ENCODE results near the gene RDH12. TPM values are rescaled to one million over a fixed set of nuclear protein-coding genes. Genes with fewer than 3 reads are reported as not detected.
A peak's percentile ranks its signal among the peaks of the same experiment; 100 is the strongest.
"Not testable (repeated sequence)": the region's sequence is repeated elsewhere in the genome, so short reads cannot be mapped to it uniquely, and the experiment has no call there.

RDH12 gene
- not detected for polyA plus RNA-seq (2012; ENCODE audit: insufficient read depth, insufficient read length)

DNA sequence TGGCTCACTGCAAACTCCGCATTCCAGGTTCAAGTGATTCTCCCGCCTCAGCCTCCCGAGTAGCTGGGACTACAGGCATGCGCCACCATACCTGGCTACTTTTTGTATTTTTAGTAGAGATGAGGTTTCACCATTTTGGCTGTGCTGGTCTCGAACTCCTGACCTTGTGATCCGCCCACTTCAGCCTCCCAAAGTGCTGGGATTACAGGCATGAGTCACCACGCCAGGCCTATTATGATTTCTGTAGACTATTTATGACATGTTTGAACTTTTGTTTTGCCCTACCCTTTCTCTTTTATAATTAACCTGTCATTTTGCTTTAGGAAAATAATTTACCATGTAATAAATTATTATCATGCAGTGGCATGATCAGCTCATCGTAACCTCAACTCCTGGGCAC, at the start of gene RDH12:
RDH12 (plus strand) TSS at position 395 of the 400 bp plus-strand sequence. CDS start 20,757 bp downstream, outside the sequence.
- H3K4me3 ChIP-seq (ENCODE audit: low read length); DNase-seq (ENCODE audit: low read depth, low spot score): not testable (repeated sequence)

GRCh38 chr14:67652189-67652588, 49.5 kb upstream of the RDH12 start:
- DNase-seq (ENCODE audit: low read depth, low spot score): no peak
- H3K4me3 ChIP-seq (ENCODE audit: low read length): no peak overlapping the region

DNA sequence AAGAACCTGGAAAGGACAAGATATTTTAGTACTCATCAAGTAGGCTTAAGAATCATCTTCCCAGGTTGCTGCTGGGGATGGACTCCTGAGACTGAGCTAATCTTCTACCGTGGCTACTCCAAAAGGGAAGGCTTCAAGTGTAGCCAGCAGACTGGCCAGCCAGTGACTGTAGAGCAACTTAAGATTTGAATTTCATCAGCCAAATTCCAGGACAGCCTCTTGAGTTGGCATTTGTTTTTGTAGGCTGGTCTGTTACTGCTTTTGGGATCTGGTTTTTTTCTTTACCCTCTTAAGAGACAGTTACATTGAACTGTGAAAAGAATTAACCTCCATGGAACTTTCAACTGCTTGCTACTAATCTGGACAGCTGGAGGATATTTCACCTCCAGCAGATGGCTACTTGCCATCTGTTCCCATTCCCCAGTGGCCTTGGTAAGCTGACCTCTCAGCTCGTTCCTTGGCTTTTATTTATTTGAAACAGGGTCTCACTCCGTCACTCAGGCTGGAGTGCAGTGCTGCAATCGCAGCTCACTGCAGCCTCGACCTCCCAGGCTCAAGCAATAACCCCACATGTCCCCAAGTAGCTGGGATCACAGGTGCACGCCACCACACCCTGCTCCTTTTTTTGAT, 47.9 kb upstream of the RDH12 start:
- no peak overlapping the region for H3K4me3 ChIP-seq (ENCODE audit: low read length)
- DNase-seq (ENCODE audit: low read depth, low spot score): no peak

GRCh38 chr14:67663633-67664032, 38.1 kb upstream of the RDH12 start:
- no peak overlapping the region for H3K4me3 ChIP-seq (ENCODE audit: low read length)
- no peak for DNase-seq (ENCODE audit: low read depth, low spot score)

- DNase-seq (ENCODE audit: low read depth, low spot score): no peak
- no peak overlapping the region for H3K4me3 ChIP-seq (ENCODE audit: low read length)
Observed at GRCh38 chr14:67665868-67666267, 35.8 kb upstream of the RDH12 start.

- no peak overlapping the region for H3K4me3 ChIP-seq (ENCODE audit: low read length)
- DNase-seq (ENCODE audit: low read depth, low spot score): peak; percentile 59
Observed at GRCh38 chr14:67666750-67667449, 34.8 kb upstream of the RDH12 start.

GRCh38 chr14:67668559-67668958, 33.1 kb upstream of the RDH12 start:
- DNase-seq (ENCODE audit: low read depth, low spot score): no peak
- H3K4me3 ChIP-seq (ENCODE audit: low read length): no peak overlapping the region

- H3K4me3 ChIP-seq (ENCODE audit: low read length): peak overlapping the region; percentile 77
Observed at GRCh38 chr14:67673451-67673850, 28.2 kb upstream of the RDH12 start.

GRCh38 chr14:67674139-67674479, 27.6 kb upstream of the RDH12 start:
- H3K4me3 ChIP-seq (ENCODE audit: low read length): peak overlapping the region; percentile 77
- DNase-seq (ENCODE audit: low read depth, low spot score): no peak

More at GRCh38 chr14:67673451-67673850, 28.2 kb upstream of the RDH12 start:
- no peak for DNase-seq (ENCODE audit: low read depth, low spot score)

DNA sequence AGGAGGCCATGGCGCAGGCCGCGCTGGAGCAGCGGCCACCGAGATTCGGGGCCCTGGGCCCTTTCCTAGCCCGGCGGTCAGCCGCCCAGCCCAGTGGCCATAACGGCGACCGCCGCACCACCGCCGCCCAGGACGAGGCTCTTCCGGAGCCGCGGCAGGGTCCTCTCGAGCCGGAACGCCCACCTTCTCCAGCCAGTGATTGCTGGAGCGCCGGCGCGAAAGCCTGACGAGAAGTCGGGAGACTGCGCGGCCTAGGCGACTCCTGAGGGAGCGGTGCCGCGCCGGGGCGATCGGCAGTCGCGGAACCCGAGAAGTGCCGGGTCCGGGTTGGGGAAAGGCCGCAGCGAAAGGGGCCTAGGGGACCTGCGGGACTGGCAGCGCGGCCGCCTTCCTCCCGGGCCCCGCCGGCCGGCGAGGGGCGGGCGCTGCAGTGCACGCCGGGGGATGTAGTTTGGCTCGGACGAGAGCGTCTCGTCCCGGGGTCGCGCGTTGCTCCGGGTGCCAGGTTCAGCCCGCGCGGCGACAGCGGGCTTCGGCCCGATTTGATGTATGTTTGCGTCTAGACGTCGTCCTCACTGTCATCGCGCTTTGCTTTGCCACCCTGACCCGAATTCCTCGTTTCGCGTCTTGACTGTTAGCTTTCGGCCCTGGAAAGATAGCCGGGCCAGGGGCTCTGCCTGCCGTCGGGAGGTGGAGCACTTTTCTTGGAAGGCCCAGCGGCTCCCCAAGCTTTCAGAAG, 27.0 kb upstream of the RDH12 start, which contains the start of gene VTI1B:
VTI1B (minus strand) TSS at position 153 of the 739 bp plus-strand sequence; CDS start at position 10, 143 bp downstream.
- H3K4me3 ChIP-seq (ENCODE audit: low read length): peak within 1 kb of the TSS; percentile 77
- DNase-seq (ENCODE audit: low read depth, low spot score): peak; percentile 46

DNA sequence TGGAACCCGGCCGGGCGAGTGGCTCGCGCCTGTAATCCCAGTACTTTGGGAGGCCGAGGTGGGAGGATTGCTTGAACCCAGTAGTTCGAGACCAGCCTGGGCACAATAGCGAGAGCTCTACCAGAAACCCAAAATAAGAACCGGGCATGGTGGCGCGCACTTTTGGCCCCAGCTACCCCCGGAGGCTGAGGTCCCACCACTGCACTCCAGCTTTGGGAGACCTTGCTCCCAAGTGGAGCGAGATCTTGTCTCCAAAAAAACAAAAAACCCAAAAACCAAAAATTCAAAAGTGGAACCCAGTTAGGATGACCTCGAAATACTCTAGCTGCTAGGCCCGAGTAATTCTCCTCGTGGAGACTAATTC, 26.5 kb upstream of the RDH12 start:
- peak overlapping the region; percentile 77 for H3K4me3 ChIP-seq (ENCODE audit: low read length)
- no peak for DNase-seq (ENCODE audit: low read depth, low spot score)

DNA sequence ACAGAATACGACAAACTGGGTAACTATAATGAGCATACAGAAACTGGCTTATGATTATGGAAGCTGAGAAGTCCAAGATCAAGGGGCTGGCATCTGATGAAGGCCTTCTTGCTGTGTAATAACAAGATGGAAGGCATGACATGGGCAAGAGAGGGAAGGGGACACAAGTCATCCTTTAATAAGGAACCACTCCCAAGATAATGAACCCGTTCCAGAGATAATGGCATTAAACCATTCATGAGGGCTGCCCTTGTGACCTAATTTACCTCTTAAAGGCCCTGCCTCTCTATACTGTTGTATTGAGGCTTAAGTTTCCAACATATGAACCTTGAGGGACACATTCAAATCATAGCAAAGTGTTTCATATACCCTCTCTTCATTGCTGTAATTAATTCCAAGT, 22.7 kb upstream of the RDH12 start:
- DNase-seq (ENCODE audit: low read depth, low spot score): no peak

GRCh38 chr14:67680121-67680602, 21.5 kb upstream of the RDH12 start:
- no peak overlapping the region for H3K4me3 ChIP-seq (ENCODE audit: low read length)
- DNase-seq (ENCODE audit: low read depth, low spot score): no peak

More for the DNA sequence above, 22.7 kb upstream of the RDH12 start:
- no peak overlapping the region for H3K4me3 ChIP-seq (ENCODE audit: low read length)

GRCh38 chr14:67680941-67681340, 20.7 kb upstream of the RDH12 start:
- no peak for DNase-seq (ENCODE audit: low read depth, low spot score)
- no peak overlapping the region for H3K4me3 ChIP-seq (ENCODE audit: low read length)

GRCh38 chr14:67683842-67684241, 17.8 kb upstream of the RDH12 start:
- no peak for DNase-seq (ENCODE audit: low read depth, low spot score)

DNA sequence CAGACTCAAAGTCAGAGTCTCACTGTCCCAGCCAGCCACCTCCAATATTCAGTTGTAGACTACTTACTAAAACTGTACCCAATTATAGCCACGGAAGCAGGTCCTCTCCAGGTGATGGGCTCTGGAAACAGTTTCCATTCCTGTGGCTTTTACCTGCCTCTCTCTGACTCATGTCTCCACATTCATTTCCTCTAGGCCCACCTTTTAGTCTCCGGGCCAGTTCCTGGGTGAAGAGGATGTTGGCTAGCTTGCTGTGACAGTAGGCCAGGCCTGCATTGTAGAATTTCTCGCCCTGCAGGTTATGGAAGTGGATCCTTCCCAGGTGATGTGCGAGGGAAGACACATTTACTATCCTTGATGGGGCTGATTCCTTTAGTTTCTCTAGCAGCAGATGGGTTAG, 11.7 kb upstream of the RDH12 start:
- DNase-seq (ENCODE audit: low read depth, low spot score): no peak
- no peak overlapping the region for H3K4me3 ChIP-seq (ENCODE audit: low read length)

More at GRCh38 chr14:67683842-67684241, 17.8 kb upstream of the RDH12 start:
- H3K4me3 ChIP-seq (ENCODE audit: low read length): no peak overlapping the region

DNA sequence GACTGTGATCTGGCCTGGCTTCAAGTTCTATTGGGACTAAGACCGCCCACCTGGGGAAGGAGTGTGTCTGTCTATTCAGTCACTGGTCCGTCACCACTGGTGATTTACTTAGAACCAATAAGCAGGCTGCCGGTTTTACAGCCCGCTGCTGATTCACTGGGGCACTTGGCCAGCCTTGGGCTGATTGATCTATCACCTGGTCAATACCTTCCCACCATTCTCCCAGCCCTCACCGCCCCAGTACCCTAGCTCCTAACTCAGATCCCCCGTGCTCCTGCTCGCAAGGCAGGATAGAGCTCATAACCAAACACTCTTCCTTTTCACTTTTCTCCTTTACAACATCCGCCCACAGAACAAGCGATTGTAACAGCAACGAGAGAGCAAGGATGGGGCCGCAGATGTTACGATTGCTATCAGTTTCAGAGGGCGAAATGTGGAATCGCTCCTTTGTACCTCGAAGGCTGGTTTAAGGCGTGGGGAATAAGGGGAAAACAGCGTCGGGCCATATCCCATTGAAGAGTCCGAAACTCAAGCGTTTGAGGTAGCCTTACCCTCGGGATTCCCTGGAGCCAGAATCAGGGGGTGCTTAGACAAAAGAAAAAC, 6.8 kb upstream of the RDH12 start:
- peak; percentile 83 for DNase-seq (ENCODE audit: low read depth, low spot score)

GRCh38 chr14:67695394-67695949, 6.2 kb upstream of the RDH12 start, which contains the start of gene RDH11:
Gene RDH11 (minus strand): TSS chr14:67695764. CDS start chr14:67695703, 61 bp downstream.
- H3K4me3 ChIP-seq (ENCODE audit: low read length): peak within 1 kb of the TSS; percentile 95
- peak; percentile 89 for DNase-seq (ENCODE audit: low read depth, low spot score)

More for the DNA sequence above, 6.8 kb upstream of the RDH12 start:
- peak overlapping the region; percentile 95 for H3K4me3 ChIP-seq (ENCODE audit: low read length)

DNA sequence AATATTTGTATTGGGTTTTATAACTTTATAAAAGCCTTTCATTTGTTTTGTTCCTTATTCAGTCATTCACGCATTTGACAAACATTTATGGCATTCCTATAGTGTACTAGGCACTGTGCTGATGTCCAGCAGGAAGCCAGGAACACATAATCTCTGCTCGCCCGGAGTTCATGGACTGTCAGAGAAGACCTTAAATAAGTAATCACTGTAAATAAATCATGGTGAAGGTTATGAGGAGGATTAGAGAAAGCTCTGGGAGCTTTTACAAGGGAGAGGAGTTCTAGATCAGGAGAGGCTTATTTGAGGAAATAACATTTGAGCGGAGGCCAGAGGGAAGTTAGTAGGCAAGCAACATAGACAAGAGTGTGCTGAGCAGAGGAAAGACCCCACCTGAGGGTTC, 4.7 kb upstream of the RDH12 start:
- H3K4me3 ChIP-seq (ENCODE audit: low read length): no peak overlapping the region
- DNase-seq (ENCODE audit: low read depth, low spot score): no peak
